Adipocyte (in vitro differentiated cells): ENCODE measurements around the gene CRB2.

Source experiments
- DNase-seq: peaks from one replicate; pipeline ENCODE4 v3.0.0-alpha.2; 2015; ENCODE audit warnings: low read depth
- H3K27me3 ChIP-seq: replicated peaks from 2 replicates; pipeline ENCODE4 v1.7.0; 2013; ENCODE audit warnings: mild to moderate bottlenecking, low read length, moderate library complexity; ENCODE audit not compliant: control insufficient read depth, insufficient read depth
- H3K36me3 ChIP-seq: 2 replicates; pipeline ENCODE4 v1.7.0; 2013; ENCODE audit warnings: low read length, mild to moderate bottlenecking, moderate library complexity; ENCODE audit not compliant: control insufficient read depth, insufficient read depth, severe bottlenecking
- H3K4me1 ChIP-seq: 2 replicates; pipeline ENCODE4 v1.7.0; 2013; ENCODE audit warnings: mild to moderate bottlenecking, low read length, moderate library complexity; ENCODE audit not compliant: control insufficient read depth, insufficient read depth
- H3K4me3 ChIP-seq: 2 replicates; pipeline ENCODE4 v1.7.0; 2013; ENCODE audit warnings: mild to moderate bottlenecking, low read length, moderate library complexity
- H3K9ac ChIP-seq: 2 replicates; pipeline ENCODE4 v1.7.0; 2013; ENCODE audit warnings: mild to moderate bottlenecking, low read length, moderate library complexity
- H3K9me3 ChIP-seq: 2 replicates; pipeline ENCODE4 v1.7.0; 2013; ENCODE audit warnings: mild to moderate bottlenecking, low read length, moderate library complexity; ENCODE audit not compliant: control insufficient read depth

CRB2 gene

GRCh38 chr9:123341816-123342215, 14.2 kb upstream of the CRB2 start:
- Histone ChIP-seq H3K9ac (no peak overlapping the region), H3K4me1 (peaks cover 7% of the 10 kb centered on the region), H3K9me3 (no peaks in the 10 kb centered on the region), H3K36me3 (no peaks in the 10 kb centered on the region), H3K4me3 (no peak overlapping the region), H3K27me3 (peaks cover 27% of the 10 kb centered on the region)
- no peak for DNase-seq

GRCh38 chr9:123342247-123342646, 13.8 kb upstream of the CRB2 start:
- no peak overlapping the region for H3K9ac ChIP-seq
- peaks cover 7% of the 10 kb centered on the region for H3K4me1 ChIP-seq
- H3K36me3 ChIP-seq: no peaks in the 10 kb centered on the region
- no peaks in the 10 kb centered on the region for H3K9me3 ChIP-seq
- peaks cover 27% of the 10 kb centered on the region for H3K27me3 ChIP-seq
- DNase-seq: no peak
- H3K4me3 ChIP-seq: no peak overlapping the region

- Histone ChIP-seq H3K36me3 (no peaks in the 10 kb centered on the region), H3K4me3 (no peak overlapping the region), H3K9ac (no peak overlapping the region), H3K9me3 (no peaks in the 10 kb centered on the region), H3K4me1 (peaks cover 7% of the 10 kb centered on the region), H3K27me3 (peaks cover 34% of the 10 kb centered on the region)
- peak; percentile 16 for DNase-seq
Observed at GRCh38 chr9:123343443-123344191, 12.4 kb upstream of the CRB2 start.

- H3K4me3 ChIP-seq: no peak overlapping the region
- no peaks in the 10 kb centered on the region for H3K36me3 ChIP-seq
- H3K4me1 ChIP-seq: peaks cover 7% of the 10 kb centered on the region
- no peak overlapping the region for H3K9ac ChIP-seq
- no peak for DNase-seq
- H3K9me3 ChIP-seq: no peaks in the 10 kb centered on the region
- H3K27me3 ChIP-seq: peaks cover 34% of the 10 kb centered on the region
Observed at GRCh38 chr9:123344192-123344949, 11.6 kb upstream of the CRB2 start.

- no peak overlapping the region for H3K9ac ChIP-seq
- H3K9me3 ChIP-seq: no peaks in the 10 kb centered on the region
- DNase-seq: peak; percentile 19
- H3K4me3 ChIP-seq: no peak overlapping the region
- peaks cover 13% of the 10 kb centered on the region for H3K4me1 ChIP-seq
- no peaks in the 10 kb centered on the region for H3K36me3 ChIP-seq
- peaks cover 30% of the 10 kb centered on the region for H3K27me3 ChIP-seq
Observed at GRCh38 chr9:123345567-123345955, 10.4 kb upstream of the CRB2 start.

GRCh38 chr9:123346026-123346425, 10.0 kb upstream of the CRB2 start:
- Histone ChIP-seq H3K4me3 (no peak overlapping the region), H3K27me3 (peaks cover 29% of the 10 kb centered on the region), H3K9me3 (no peaks in the 10 kb centered on the region), H3K36me3 (no peaks in the 10 kb centered on the region), H3K9ac (no peak overlapping the region), H3K4me1 (peaks cover 14% of the 10 kb centered on the region)
- no peak for DNase-seq

GRCh38 chr9:123346826-123347225, 9.2 kb upstream of the CRB2 start:
- no peaks in the 10 kb centered on the region for H3K36me3 ChIP-seq
- H3K4me1 ChIP-seq: peaks cover 14% of the 10 kb centered on the region
- H3K9ac ChIP-seq: no peak overlapping the region
- peaks cover 26% of the 10 kb centered on the region for H3K27me3 ChIP-seq
- H3K9me3 ChIP-seq: no peaks in the 10 kb centered on the region
- no peak overlapping the region for H3K4me3 ChIP-seq
- DNase-seq: no peak

GRCh38 chr9:123347289-123348060, 8.5 kb upstream of the CRB2 start:
- Histone ChIP-seq H3K9me3 (no peaks in the 10 kb centered on the region), H3K9ac (no peak overlapping the region), H3K36me3 (no peaks in the 10 kb centered on the region), H3K4me1 (peaks cover 14% of the 10 kb centered on the region), H3K4me3 (no peak overlapping the region), H3K27me3 (peaks cover 28% of the 10 kb centered on the region)
- DNase-seq: no peak

GRCh38 chr9:123348317-123348992, 7.5 kb upstream of the CRB2 start:
- H3K9me3 ChIP-seq: no peaks in the 10 kb centered on the region
- H3K36me3 ChIP-seq: no peaks in the 10 kb centered on the region
- DNase-seq: no peak
- H3K4me3 ChIP-seq: no peak overlapping the region
- peaks cover 38% of the 10 kb centered on the region for H3K27me3 ChIP-seq
- peaks cover 11% of the 10 kb centered on the region for H3K4me1 ChIP-seq
- no peak overlapping the region for H3K9ac ChIP-seq

GRCh38 chr9:123349033-123349432, 7.0 kb upstream of the CRB2 start:
- Histone ChIP-seq H3K36me3 (no peaks in the 10 kb centered on the region), H3K4me1 (peaks cover 8% of the 10 kb centered on the region), H3K27me3 (peaks cover 44% of the 10 kb centered on the region), H3K4me3 (no peak overlapping the region), H3K9me3 (no peaks in the 10 kb centered on the region), H3K9ac (no peak overlapping the region)
- DNase-seq: no peak
